ENCODE data around the gene LRRC37A.
"Not testable (repeated sequence)": the region's sequence is repeated elsewhere in the genome, so short reads cannot be mapped to it uniquely, and the experiment has no call there.

LRRC37A gene

GRCh38 chr17:46294831-46295230, at the start of gene LRRC37A:
TSS of gene LRRC37A (plus strand) at chr17:46295131. CDS start at chr17:46295134, 3 bp downstream.
- not testable (repeated sequence) for H3K27me3 ChIP-seq (ENCODE audit: control insufficient read depth in 5 of 5, insufficient read depth in 4 of 5, low read length in 5 of 5); H3K36me3 ChIP-seq (ENCODE audit: control insufficient read depth in 5 of 5, insufficient read depth in 5 of 5, low read length in 5 of 5); H3K9ac ChIP-seq (ENCODE audit: low read length in 5 of 5)

GRCh38 chr17:46249153-46249552, 45.8 kb upstream of the LRRC37A start:
- not testable (repeated sequence) for H3K36me3 ChIP-seq (ENCODE audit: control insufficient read depth in 5 of 5, insufficient read depth in 5 of 5, low read length in 5 of 5); H3K4me1 ChIP-seq (ENCODE audit: control insufficient read depth in 5 of 5, insufficient read depth in 5 of 5, low read length in 5 of 5); H3K27me3 ChIP-seq (ENCODE audit: control insufficient read depth in 5 of 5, insufficient read depth in 4 of 5, low read length in 5 of 5); H3K9ac ChIP-seq (ENCODE audit: low read length in 5 of 5); H3K27ac ChIP-seq (ENCODE audit: low read depth, low read length); H3K4me3 ChIP-seq (ENCODE audit: low read depth in 1 of 5, low read length in 5 of 5); H3K9me3 ChIP-seq (ENCODE audit: control insufficient read depth in 5 of 5, low read length in 5 of 5)

More at GRCh38 chr17:46294831-46295230, at the start of gene LRRC37A:
- H3K9me3 ChIP-seq (ENCODE audit: control insufficient read depth in 5 of 5, low read length in 5 of 5); H3K4me3 ChIP-seq (ENCODE audit: low read depth in 1 of 5, low read length in 5 of 5); H3K4me1 ChIP-seq (ENCODE audit: control insufficient read depth in 5 of 5, insufficient read depth in 5 of 5, low read length in 5 of 5); H3K27ac ChIP-seq (ENCODE audit: low read depth, low read length): not testable (repeated sequence)

- not testable (repeated sequence) for H3K9me3 ChIP-seq (ENCODE audit: control insufficient read depth in 5 of 5, low read length in 5 of 5); H3K4me3 ChIP-seq (ENCODE audit: low read depth in 1 of 5, low read length in 5 of 5); H3K9ac ChIP-seq (ENCODE audit: low read length in 5 of 5); H3K36me3 ChIP-seq (ENCODE audit: control insufficient read depth in 5 of 5, insufficient read depth in 5 of 5, low read length in 5 of 5); H3K27ac ChIP-seq (ENCODE audit: low read depth, low read length); H3K4me1 ChIP-seq (ENCODE audit: control insufficient read depth in 5 of 5, insufficient read depth in 5 of 5, low read length in 5 of 5); H3K27me3 ChIP-seq (ENCODE audit: control insufficient read depth in 5 of 5, insufficient read depth in 4 of 5, low read length in 5 of 5)
Measured at GRCh38 chr17:46252804-46253203, 42.1 kb upstream of the LRRC37A start.

GRCh38 chr17:46253722-46254121, 41.2 kb upstream of the LRRC37A start:
- not testable (repeated sequence) for H3K9me3 ChIP-seq (ENCODE audit: control insufficient read depth in 5 of 5, low read length in 5 of 5); H3K27ac ChIP-seq (ENCODE audit: low read depth, low read length); H3K36me3 ChIP-seq (ENCODE audit: control insufficient read depth in 5 of 5, insufficient read depth in 5 of 5, low read length in 5 of 5); H3K9ac ChIP-seq (ENCODE audit: low read length in 5 of 5); H3K4me1 ChIP-seq (ENCODE audit: control insufficient read depth in 5 of 5, insufficient read depth in 5 of 5, low read length in 5 of 5); H3K4me3 ChIP-seq (ENCODE audit: low read depth in 1 of 5, low read length in 5 of 5); H3K27me3 ChIP-seq (ENCODE audit: control insufficient read depth in 5 of 5, insufficient read depth in 4 of 5, low read length in 5 of 5)

GRCh38 chr17:46254215-46254614, 40.7 kb upstream of the LRRC37A start:
- H3K9me3 ChIP-seq (ENCODE audit: control insufficient read depth in 5 of 5, low read length in 5 of 5); H3K4me1 ChIP-seq (ENCODE audit: control insufficient read depth in 5 of 5, insufficient read depth in 5 of 5, low read length in 5 of 5); H3K9ac ChIP-seq (ENCODE audit: low read length in 5 of 5); H3K27me3 ChIP-seq (ENCODE audit: control insufficient read depth in 5 of 5, insufficient read depth in 4 of 5, low read length in 5 of 5); H3K4me3 ChIP-seq (ENCODE audit: low read depth in 1 of 5, low read length in 5 of 5); H3K27ac ChIP-seq (ENCODE audit: low read depth, low read length); H3K36me3 ChIP-seq (ENCODE audit: control insufficient read depth in 5 of 5, insufficient read depth in 5 of 5, low read length in 5 of 5): not testable (repeated sequence)

GRCh38 chr17:46256369-46256768, 38.6 kb upstream of the LRRC37A start:
- H3K4me1 ChIP-seq (ENCODE audit: control insufficient read depth in 5 of 5, insufficient read depth in 5 of 5, low read length in 5 of 5); H3K27ac ChIP-seq (ENCODE audit: low read depth, low read length); H3K36me3 ChIP-seq (ENCODE audit: control insufficient read depth in 5 of 5, insufficient read depth in 5 of 5, low read length in 5 of 5); H3K9me3 ChIP-seq (ENCODE audit: control insufficient read depth in 5 of 5, low read length in 5 of 5); H3K9ac ChIP-seq (ENCODE audit: low read length in 5 of 5); H3K27me3 ChIP-seq (ENCODE audit: control insufficient read depth in 5 of 5, insufficient read depth in 4 of 5, low read length in 5 of 5); H3K4me3 ChIP-seq (ENCODE audit: low read depth in 1 of 5, low read length in 5 of 5): not testable (repeated sequence)

- not testable (repeated sequence) for H3K36me3 ChIP-seq (ENCODE audit: control insufficient read depth in 5 of 5, insufficient read depth in 5 of 5, low read length in 5 of 5); H3K27me3 ChIP-seq (ENCODE audit: control insufficient read depth in 5 of 5, insufficient read depth in 4 of 5, low read length in 5 of 5); H3K9ac ChIP-seq (ENCODE audit: low read length in 5 of 5); H3K4me1 ChIP-seq (ENCODE audit: control insufficient read depth in 5 of 5, insufficient read depth in 5 of 5, low read length in 5 of 5); H3K9me3 ChIP-seq (ENCODE audit: control insufficient read depth in 5 of 5, low read length in 5 of 5); H3K27ac ChIP-seq (ENCODE audit: low read depth, low read length)
- peak overlapping the region in 3 of 5 donors; percentile 51 to 57 (median 54) for H3K4me3 ChIP-seq (ENCODE audit: low read depth in 1 of 5, low read length in 5 of 5)
Measured at GRCh38 chr17:46259845-46260661, 34.9 kb upstream of the LRRC37A start.

- no peaks in the 10 kb centered on the region for H3K9me3 ChIP-seq (ENCODE audit: control insufficient read depth in 5 of 5, low read length in 5 of 5)
- no peaks in the 10 kb centered on the region for H3K27me3 ChIP-seq (ENCODE audit: control insufficient read depth in 5 of 5, insufficient read depth in 4 of 5, low read length in 5 of 5)
- H3K27ac ChIP-seq (ENCODE audit: low read depth, low read length): no peak overlapping the region
- no peak overlapping the region for H3K4me3 ChIP-seq (ENCODE audit: low read depth in 1 of 5, low read length in 5 of 5)
- H3K36me3 ChIP-seq (ENCODE audit: control insufficient read depth in 5 of 5, insufficient read depth in 5 of 5, low read length in 5 of 5): no peaks in the 10 kb centered on the region
- H3K4me1 ChIP-seq (ENCODE audit: control insufficient read depth in 5 of 5, insufficient read depth in 5 of 5, low read length in 5 of 5): peaks cover 0 to 19% (median 17%) of the 10 kb centered on the region in 5 donors
- H3K9ac ChIP-seq (ENCODE audit: low read length in 5 of 5): no peak overlapping the region
Measured at GRCh38 chr17:46262271-46262670, 32.7 kb upstream of the LRRC37A start.

GRCh38 chr17:46264456-46265198, 30.3 kb upstream of the LRRC37A start:
- Histone ChIP-seq H3K27ac (ENCODE audit: low read depth, low read length) (no peak overlapping the region), H3K27me3 (ENCODE audit: control insufficient read depth in 5 of 5, insufficient read depth in 4 of 5, low read length in 5 of 5) (no peaks in the 10 kb centered on the region), H3K9me3 (ENCODE audit: control insufficient read depth in 5 of 5, low read length in 5 of 5) (no peaks in the 10 kb centered on the region), H3K4me3 (ENCODE audit: low read depth in 1 of 5, low read length in 5 of 5) (no peak overlapping the region), H3K9ac (ENCODE audit: low read length in 5 of 5) (no peak overlapping the region), H3K36me3 (ENCODE audit: control insufficient read depth in 5 of 5, insufficient read depth in 5 of 5, low read length in 5 of 5) (no peaks in the 10 kb centered on the region), H3K4me1 (ENCODE audit: control insufficient read depth in 5 of 5, insufficient read depth in 5 of 5, low read length in 5 of 5) (peaks cover 0 to 25% (median 22%) of the 10 kb centered on the region in 5 donors)

GRCh38 chr17:46266063-46266655, 28.8 kb upstream of the LRRC37A start:
- peak overlapping the region; percentile 63 to 88 (median 67) for H3K4me3 ChIP-seq (ENCODE audit: low read depth in 1 of 5, low read length in 5 of 5)
- peak overlapping the region; percentile 4 to 87 (median 62) for H3K9ac ChIP-seq (ENCODE audit: low read length in 5 of 5)
- H3K27ac ChIP-seq (ENCODE audit: low read depth, low read length): peak overlapping the region; percentile 84
- H3K9me3 ChIP-seq (ENCODE audit: control insufficient read depth in 5 of 5, low read length in 5 of 5); H3K27me3 ChIP-seq (ENCODE audit: control insufficient read depth in 5 of 5, insufficient read depth in 4 of 5, low read length in 5 of 5); H3K36me3 ChIP-seq (ENCODE audit: control insufficient read depth in 5 of 5, insufficient read depth in 5 of 5, low read length in 5 of 5): not testable (repeated sequence)
- peaks cover 0 to 19% (median 16%) of the 10 kb centered on the region in 5 donors for H3K4me1 ChIP-seq (ENCODE audit: control insufficient read depth in 5 of 5, insufficient read depth in 5 of 5, low read length in 5 of 5)
